B cell (primary cell): ENCODE measurements around the gene ANAPC5. TPM values are rescaled to one million over a fixed set of nuclear protein-coding genes. Genes with fewer than 3 reads are reported as not detected.
"Not testable (repeated sequence)": the region's sequence is repeated elsewhere in the genome, so short reads cannot be mapped to it uniquely, and the experiment has no call there.

ENCODE experiments used
- ATAC-seq: fragments of 200-7000 bp; cut with Tn5 transposase; one replicate; pipeline ENCODE4 v1.10.0; 2021; ENCODE audit warnings: low read depth, mild to moderate bottlenecking, moderate number of reproducible peaks, moderate library complexity
- CTCF ChIA-PET: fragments of 350-600 bp; sonication (Branson Sonifier 250); formaldehyde crosslinking; loops from one replicate; lab custom pipeline; 2021; ENCODE audit warnings: antibody characterized with exemption, inconsistent platforms; lab: Charles Lee
- POLR2A ChIA-PET: fragments of 350-600 bp; sonication (Branson Sonifier 250); formaldehyde crosslinking; loops from one replicate; lab custom pipeline; 2021; ENCODE audit warnings: antibody characterized with exemption; lab: Charles Lee
- DNase-seq: peaks from one replicate; pipeline ENCODE4 v3.0.0; 2013
- H2AFZ ChIP-seq: 2 replicates; pipeline ENCODE4 v1.6.1; 2012; ENCODE audit warnings: mild to moderate bottlenecking, low read depth, low read length; ENCODE audit not compliant: insufficient read depth, poor library complexity, severe bottlenecking
- H3K27ac ChIP-seq, 2 donors: 1 replicate in 1 of 2; 2 replicates in 1 of 2; pipeline ENCODE4 v1.5.1; 2012 to 2013; ENCODE audit warnings: low read length in 2 of 2, mild to moderate bottlenecking in 2 of 2, moderate library complexity in 1 of 2
- H3K27me3 ChIP-seq, 4 experiments: fragments of 200-600 bp in 1 of 4; sonication (generic) in 1 of 4; replicated peaks in 1 of 4; 1 replicate in 2 of 4; 2 replicates in 2 of 4; pipeline versions ENCODE4 v1.6.1 to v1.7.0; 2013 to 2016; ENCODE audit warnings: low read length in 3 of 4, mild to moderate bottlenecking in 2 of 4, mixed read lengths in 1 of 4, moderate library complexity in 1 of 4; ENCODE audit not compliant: insufficient read depth in 4 of 4, control insufficient read depth in 3 of 4; ENCODE audit errors: control extremely low read depth in 1 of 4
- H3K36me3 ChIP-seq, 2 experiments: replicated peaks in 1 of 2; 1 replicate in 1 of 2; 2 replicates in 1 of 2; pipeline versions ENCODE4 v1.6.1 to v1.7.1; 2013; ENCODE audit warnings: low read length in 1 of 2; ENCODE audit not compliant: insufficient read depth in 2 of 2, control insufficient read depth in 1 of 2; ENCODE audit errors: control extremely low read depth in 1 of 2, extremely low read depth in 1 of 2
- H3K4me1 ChIP-seq, 2 donors: fragments of 200-600 bp in 1 of 2; sonication (generic) in 1 of 2; 1 replicate in 1 of 2; 2 replicates in 1 of 2; pipeline versions ENCODE4 v1.5.1 to v1.6.1; 2013 to 2017; ENCODE audit warnings: low read length in 2 of 2; ENCODE audit not compliant: control insufficient read depth in 2 of 2, insufficient read depth in 2 of 2
- H3K4me2 ChIP-seq: replicated peaks from 2 replicates; pipeline ENCODE3; 2012; ENCODE audit warnings: mild to moderate bottlenecking, low read depth, low read length; ENCODE audit not compliant: poor library complexity, severe bottlenecking
- H3K4me3 ChIP-seq, 5 experiments: fragments of 200-600 bp in 1 of 5; sonication (generic) in 1 of 5; 1 replicate in 3 of 5; 2 replicates in 2 of 5; pipeline versions ENCODE4 v1.5.1 to v1.7.0; 2011 to 2016; ENCODE audit warnings: low read length in 4 of 5, mild to moderate bottlenecking in 4 of 5, low read depth in 2 of 5, control low read depth in 1 of 5, moderate library complexity in 1 of 5; ENCODE audit not compliant: insufficient read depth in 1 of 5; ENCODE audit errors: control extremely low read depth in 1 of 5, extremely low read depth in 1 of 5
- H3K79me2 ChIP-seq: fragments of 200-600 bp; sonication (generic); one replicate; pipeline ENCODE4 v1.6.0; 2016; ENCODE audit warnings: low read length; ENCODE audit not compliant: control insufficient read depth, insufficient read depth
- H3K9ac ChIP-seq: fragments of 200-600 bp; sonication (generic); 2 replicates; pipeline ENCODE4 v1.6.1; 2017; ENCODE audit warnings: mild to moderate bottlenecking, low read length, moderate library complexity
- H3K9me3 ChIP-seq, 3 donors: one replicate each; pipeline versions ENCODE4 v1.6.1 to v1.7.1; 2013; ENCODE audit warnings: low read length in 2 of 3; ENCODE audit not compliant: control insufficient read depth in 2 of 3, insufficient read depth in 1 of 3; ENCODE audit errors: control extremely low read depth in 1 of 3
- H4K20me1 ChIP-seq: 2 replicates; pipeline ENCODE4 v1.6.0; 2012; ENCODE audit warnings: mild to moderate bottlenecking, low read length; ENCODE audit not compliant: insufficient read depth, control insufficient read depth, poor library complexity, severe bottlenecking
- H3K27ac Mint-ChIP-seq: one replicate; pipeline ENCODE4 v1.8.0; 2021; ENCODE audit warnings: mixed read lengths
- H3K27me3 Mint-ChIP-seq: one replicate; pipeline ENCODE4 v1.8.0; 2021; ENCODE audit warnings: mixed read lengths
- H3K4me1 Mint-ChIP-seq: one replicate; pipeline ENCODE4 v1.8.0; 2021; ENCODE audit warnings: mixed read lengths
- H3K4me3 Mint-ChIP-seq: one replicate; pipeline ENCODE4 v1.8.0; 2021; ENCODE audit warnings: mixed read lengths
- H3K9me3 Mint-ChIP-seq: one replicate; pipeline ENCODE4 v1.8.0; 2022; ENCODE audit warnings: mixed read lengths; ENCODE audit not compliant: insufficient read depth
- EZH2 ChIP-seq: IDR thresholded peaks from 2 replicates; pipeline ENCODE4 v1.6.1; 2012; ENCODE audit warnings: borderline replicate concordance, low read depth, mild to moderate bottlenecking, moderate library complexity, low read length; ENCODE audit not compliant: insufficient read depth, poor library complexity, severe bottlenecking
- WGBS: methylation state at CpG from one replicate; pipeline ENCODE4 v1.1.5; 2013; ENCODE audit warnings: missing lambda C conversion rate; ENCODE audit not compliant: insufficient coverage; 5-methylcytosine and 5-hydroxymethylcytosine counted together
- intact Hi-C: fragments of 100-400 bp; cut with micrococcal nuclease; formaldehyde crosslinking; loops from one replicate; pipeline ENCODE4 v1.10.0; 2022
- polyA plus RNA-seq: library from polyadenylated mRNA; depleted of rRNA; stranded (reverse); fragments of >200 nt; gene quantifications from 2 replicates; pipeline ENCODE4 v1.2.3, GENCODE V29; 2012
- total RNA-seq, 2 donors: library from RNA; stranded (reverse); fragments of 120-200 nt in 1 of 2; gene quantifications; 1 replicate in 1 of 2; 2 replicates in 1 of 2; pipeline versions ENCODE4 v1.2.3 to v1.2.4, GENCODE V29; 2013 to 2022
- TF ChIP-seq, protein P1 (sequence below): fragments of 200-600 bp; IDR thresholded peaks from one replicate; pipeline ENCODE4 v1.8.0; 2022; ENCODE audit warnings: antibody characterized with exemption, mild to moderate bottlenecking

ANAPC5 gene
- total and polyA plus RNA-seq, 2 donors (not counting 1 experiment from before 2014, with no cell fraction given), result 150 to 171 TPM

DNA sequence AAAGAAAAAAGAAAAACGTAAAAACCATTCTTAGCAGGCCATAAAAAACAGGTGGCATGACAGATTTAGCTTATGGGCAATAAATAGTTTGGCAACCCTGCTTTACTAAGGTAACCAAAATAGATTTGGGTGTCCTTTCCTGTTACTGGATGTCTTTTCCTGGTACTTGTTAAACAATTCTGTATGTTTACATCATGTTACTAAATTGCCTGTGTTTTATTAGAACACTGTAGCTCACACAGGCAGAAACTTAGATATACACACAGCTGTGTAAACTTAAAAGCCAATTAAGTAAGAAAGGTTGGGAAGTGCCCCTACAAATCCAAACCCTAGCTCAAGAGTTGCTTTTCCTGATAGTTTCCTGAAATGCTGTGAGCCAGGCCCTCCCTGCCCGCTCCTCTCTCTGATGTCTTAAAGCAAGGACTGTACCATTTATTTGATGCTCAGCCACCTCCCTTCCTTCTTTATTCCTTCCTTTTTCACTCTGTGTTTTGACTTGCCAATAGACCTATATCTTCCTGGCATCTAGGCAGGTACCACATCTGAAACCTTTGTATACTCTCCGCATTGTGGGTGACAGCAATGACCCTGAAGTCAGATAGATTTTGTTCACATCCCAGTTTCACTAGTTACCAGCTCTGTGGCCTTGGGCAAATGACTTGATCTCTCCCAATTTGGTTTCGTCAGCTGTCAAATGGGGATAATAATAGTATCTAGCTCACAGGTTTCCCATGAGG is 52.0 kb downstream of the ANAPC5 start:
- WGBS, result 100% methylated on average over 2 of the region's 4 CpGs
- CTCF ChIA-PET, result interaction anchor here (0.7 to 1.4 kb wide), 2 partner anchors 59 to 70 kb away, joined by 3 read pairs; no protein-coding TSS in a partner anchor
- H3K9me3 Mint-ChIP-seq, result no peaks in the 10 kb centered on the region

DNA sequence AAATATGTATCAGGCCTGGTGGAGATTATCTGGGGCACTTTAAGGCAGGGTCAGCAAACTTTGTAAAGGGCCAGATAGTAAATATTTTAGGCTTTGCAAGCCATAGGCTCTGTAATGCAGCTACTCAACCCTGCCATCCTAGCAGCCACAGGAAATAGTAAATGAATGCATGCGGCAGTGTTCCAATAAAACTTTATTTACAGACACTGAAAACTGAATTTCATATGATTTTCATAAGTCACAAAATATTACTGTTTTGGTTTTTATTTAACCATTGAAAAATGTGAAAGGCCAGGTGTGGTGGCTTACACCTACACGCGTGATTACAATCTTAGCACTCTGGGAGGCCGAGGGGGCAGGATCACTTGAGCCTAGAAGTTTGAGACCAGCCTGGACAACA is 52.5 kb downstream of the ANAPC5 start:
- Mint-ChIP-seq H3K27me3 (no peaks in the 10 kb centered on the region), H3K9me3 (no peaks in the 10 kb centered on the region), H3K4me1 (peaks cover 24% of the 10 kb centered on the region), H3K27ac (no peak overlapping the region), H3K4me3 (no peak overlapping the region)
- ChIA-PET POLR2A (interaction anchor here (0.6 kb wide), 1 partner anchor 23 kb away, joined by 4 read pairs; no protein-coding TSS in a partner anchor), CTCF (interaction anchor here (0.7 to 1.4 kb wide), 2 partner anchors 58 to 69 kb away, joined by 3 read pairs; no protein-coding TSS in a partner anchor)
- Histone ChIP-seq H3K27ac (no peak overlapping the region), H4K20me1 (peaks cover 5% of the 10 kb centered on the region), H3K4me1 (peaks cover 15 to 23% of the 10 kb centered on the region in 2 donors), H3K4me2 (no peak overlapping the region), H3K36me3 (no peaks in the 10 kb centered on the region), H3K79me2 (peaks cover 22% of the 10 kb centered on the region), H3K4me3 (no peak overlapping the region), H3K27me3 (no peaks in the 10 kb centered on the region), H3K9me3 (no peaks in the 10 kb centered on the region), H3K9ac (no peak overlapping the region), H2AFZ (no peak overlapping the region)
- intact Hi-C loops, result no loop called here
- DNase-seq (no peak), ATAC-seq (no peak)
- TF ChIP-seq, protein P1, sequence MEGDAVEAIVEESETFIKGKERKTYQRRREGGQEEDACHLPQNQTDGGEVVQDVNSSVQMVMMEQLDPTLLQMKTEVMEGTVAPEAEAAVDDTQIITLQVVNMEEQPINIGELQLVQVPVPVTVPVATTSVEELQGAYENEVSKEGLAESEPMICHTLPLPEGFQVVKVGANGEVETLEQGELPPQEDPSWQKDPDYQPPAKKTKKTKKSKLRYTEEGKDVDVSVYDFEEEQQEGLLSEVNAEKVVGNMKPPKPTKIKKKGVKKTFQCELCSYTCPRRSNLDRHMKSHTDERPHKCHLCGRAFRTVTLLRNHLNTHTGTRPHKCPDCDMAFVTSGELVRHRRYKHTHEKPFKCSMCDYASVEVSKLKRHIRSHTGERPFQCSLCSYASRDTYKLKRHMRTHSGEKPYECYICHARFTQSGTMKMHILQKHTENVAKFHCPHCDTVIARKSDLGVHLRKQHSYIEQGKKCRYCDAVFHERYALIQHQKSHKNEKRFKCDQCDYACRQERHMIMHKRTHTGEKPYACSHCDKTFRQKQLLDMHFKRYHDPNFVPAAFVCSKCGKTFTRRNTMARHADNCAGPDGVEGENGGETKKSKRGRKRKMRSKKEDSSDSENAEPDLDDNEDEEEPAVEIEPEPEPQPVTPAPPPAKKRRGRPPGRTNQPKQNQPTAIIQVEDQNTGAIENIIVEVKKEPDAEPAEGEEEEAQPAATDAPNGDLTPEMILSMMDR, result no peak
- no peak for TF ChIP-seq EZH2
- 100% methylated on average over 3 of the region's 4 CpGs for WGBS

More for the DNA sequence above, 52.0 kb downstream of the ANAPC5 start:
- Histone ChIP-seq H3K27me3 (no peaks in the 10 kb centered on the region), H3K4me3 (no peak overlapping the region), H3K4me2 (no peak overlapping the region), H3K9ac (no peak overlapping the region), H4K20me1 (peaks cover 2% of the 10 kb centered on the region), H2AFZ (no peak overlapping the region), H3K79me2 (peaks cover 17% of the 10 kb centered on the region), H3K27ac (no peak overlapping the region), H3K36me3 (no peaks in the 10 kb centered on the region), H3K4me1 (peaks cover 14 to 19% of the 10 kb centered on the region in 2 donors), H3K9me3 (no peaks in the 10 kb centered on the region)
- no peak for DNase-seq
- Mint-ChIP-seq H3K27me3 (no peaks in the 10 kb centered on the region), H3K4me3 (no peak overlapping the region), H3K27ac (no peak overlapping the region), H3K4me1 (peaks cover 25% of the 10 kb centered on the region)
- POLR2A ChIA-PET, result interaction anchor here (0.6 kb wide), 2 partner anchors 24 to 165 kb away, joined by 3 to 4 read pairs; no protein-coding TSS in a partner anchor
- TF ChIP-seq, protein P1, result no peak
- no peak for TF ChIP-seq EZH2
- intact Hi-C loops, result no loop called here
- ATAC-seq, result no peak

DNA sequence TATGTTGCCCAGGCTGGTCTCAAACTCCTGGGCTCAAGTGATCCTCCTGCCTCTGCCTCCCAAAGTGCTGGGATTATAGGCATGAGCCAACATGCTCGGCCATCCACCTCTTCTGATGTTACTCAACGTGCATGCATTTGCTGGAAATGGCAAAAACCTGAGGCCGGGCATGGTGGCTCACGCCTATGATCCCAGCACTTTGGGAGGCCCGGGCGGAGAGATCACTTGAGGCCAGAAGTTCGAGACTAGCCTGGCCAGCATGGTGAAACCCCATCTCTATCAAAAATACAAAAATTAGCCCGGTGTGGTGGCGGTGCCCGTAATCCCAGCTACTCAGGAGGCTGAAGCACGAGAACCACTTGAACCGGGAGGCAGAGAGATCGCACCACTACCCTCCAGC is 53.8 kb downstream of the ANAPC5 start:
- H3K27ac Mint-ChIP-seq, H3K4me3 ChIP-seq, CTCF ChIA-PET: not testable (repeated sequence)

More for the DNA sequence above, 53.8 kb downstream of the ANAPC5 start:
- DNase-seq, H4K20me1 ChIP-seq, H3K9me3 ChIP-seq, H3K9ac ChIP-seq, H3K9me3 Mint-ChIP-seq, ATAC-seq, H3K36me3 ChIP-seq, H2AFZ ChIP-seq, H3K27ac ChIP-seq, H3K27me3 ChIP-seq, H3K4me3 Mint-ChIP-seq, H3K27me3 Mint-ChIP-seq, intact Hi-C loops, H3K4me2 ChIP-seq: not testable (repeated sequence)
- 97% methylated on average over 12 of the region's 13 CpGs for WGBS
- peaks cover 22% of the 10 kb centered on the region for H3K4me1 Mint-ChIP-seq
- POLR2A ChIA-PET, result interaction anchor here (0.7 kb wide), 2 partner anchors 59 to 89 kb away, joined by 3 to 9 read pairs; no protein-coding TSS in a partner anchor
- peaks cover 15 to 23% of the 10 kb centered on the region in 2 donors for H3K4me1 ChIP-seq
- H3K79me2 ChIP-seq, result peaks cover 28% of the 10 kb centered on the region
